ENCODE measurements around the gene AGMAT. TPM values are rescaled to one million over a fixed set of nuclear protein-coding genes. Genes with fewer than 3 reads are reported as not detected.

AGMAT gene
- total and polyA plus RNA-seq, 9 of the 15 experiments (the other 6 are each of a cell fraction or from before 2014, with no cell fraction given), result not detected

DNA sequence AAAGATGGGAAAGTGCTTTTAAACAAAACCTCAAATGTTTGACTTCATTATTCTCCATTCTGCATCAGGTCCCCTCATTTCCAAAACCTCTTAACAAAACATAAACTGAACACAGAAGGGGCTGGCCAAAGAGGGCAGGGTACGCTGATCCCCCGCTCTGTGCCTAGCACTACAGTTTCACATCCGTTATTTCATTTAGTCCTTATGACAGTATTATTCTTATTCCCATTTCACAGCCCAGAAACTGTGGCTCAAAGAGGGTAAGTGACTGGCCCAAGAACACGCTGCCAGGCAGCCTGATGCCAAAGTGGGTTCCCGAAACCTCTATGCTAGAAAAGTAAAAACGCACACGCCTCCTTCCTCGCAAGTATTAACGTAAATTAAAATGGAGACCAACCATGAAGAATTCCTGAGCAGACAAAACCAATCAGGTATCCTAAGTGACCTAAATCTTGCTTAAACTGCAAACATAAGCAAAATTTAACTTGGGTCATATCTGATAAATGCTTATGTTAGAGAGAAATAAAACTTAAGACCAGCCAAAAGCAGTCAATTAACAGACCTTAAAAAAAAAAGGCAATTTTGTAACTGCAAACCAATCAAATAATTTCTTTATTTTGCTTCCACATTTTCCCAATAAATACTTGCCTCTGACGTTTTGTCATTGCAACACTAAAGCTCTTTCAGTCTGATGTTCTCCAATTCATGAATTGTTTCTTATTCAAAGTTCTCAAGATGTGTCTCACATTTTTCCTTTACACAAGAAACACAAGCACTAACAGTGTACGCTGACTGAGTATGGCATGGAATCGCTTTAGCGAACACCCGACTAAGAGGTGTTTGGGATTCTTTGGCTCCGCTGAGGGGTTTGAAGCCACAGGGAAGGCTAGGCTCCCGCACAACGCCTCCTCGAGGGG is 61.5 kb downstream of the AGMAT start (continued):
- TF ChIP-seq ZBTB40 (IDR thresholded peaks at IDR 0.05) (peak; percentile 69), ZBTB40 (CRISPR knock-in tag; IDR thresholded peaks at IDR 0.05) (no peak), ATF7 (IDR thresholded peaks at IDR 0.05) (0 out of 2 replicates have a peak, but pooled peaks have one; percentile 18), CEBPB (tag; IDR thresholded peaks at IDR 0.05) (peak; percentile 78), CHD1 (IDR thresholded peaks at IDR 0.05; ENCODE audit: low read length) (peak; percentile 44), EGR1 (conservative IDR thresholded peaks at IDR 0.05) (no peak), GTF3C2 (IDR thresholded peaks at IDR 0.05; ENCODE audit: borderline replicate concordance, extremely low read depth, insufficient read length) (no peak), FOXM1 (IDR thresholded peaks at IDR 0.05; ENCODE audit: low read depth) (no peak), FOXM1 (CRISPR knock-in tag; IDR thresholded peaks at IDR 0.05; ENCODE audit: low read depth) (0 out of 2 replicates have a peak, but pooled peaks have one; percentile 29), CXXC5 (CRISPR knock-in tag; IDR thresholded peaks at IDR 0.05) (0 out of 2 replicates have a peak, but pooled peaks have one; percentile 33)

Data from K562 (cell line).